Esophagus muscularis mucosa (tissue), 4 donors: Measurements from ENCODE around the gene MEIS1. TPM values are rescaled to one million over a fixed set of nuclear protein-coding genes. Genes with fewer than 3 reads are reported as not detected.

ENCODE experiments used
- DNase-seq: peaks from one replicate; pipeline ENCODE4 v3.0.0-alpha.2; 2017; ENCODE audit errors: extremely low spot score
- H3K27ac ChIP-seq, 4 donors: fragments of 200-600 bp; sonication (generic); replicated peaks in 1 of 4; 1 replicate in 3 of 4; 2 replicates in 1 of 4; pipeline ENCODE4 v1.5.1; 2016 to 2019; ENCODE audit warnings: mild to moderate bottlenecking in 1 of 4
- H3K27me3 ChIP-seq, 4 donors: fragments of 200-600 bp; sonication (generic); one replicate each; pipeline versions ENCODE4 v1.5.1 to v1.6.0; 2016 to 2019
- H3K36me3 ChIP-seq, 4 donors: fragments of 200-600 bp; sonication (generic); one replicate each; pipeline ENCODE4 v1.5.1; 2016 to 2019
- H3K4me1 ChIP-seq, 4 donors: fragments of 200-600 bp; sonication (generic); one replicate each; pipeline ENCODE4 v1.5.1; 2016 to 2019
- H3K4me3 ChIP-seq, 4 donors: fragments of 200-600 bp; sonication (generic); 1 replicate in 2 of 4; 2 replicates in 2 of 4; pipeline ENCODE4 v1.5.1; 2016 to 2019; ENCODE audit warnings: mild to moderate bottlenecking in 4 of 4, moderate library complexity in 1 of 4
- H3K9me3 ChIP-seq, 4 donors: fragments of 200-600 bp; sonication (generic); 1 replicate in 3 of 4; 2 replicates in 1 of 4; pipeline ENCODE4 v1.5.1; 2016 to 2019
- EP300 ChIP-seq: sonication (generic); formaldehyde crosslinking; IDR thresholded peaks from one replicate; pipeline ENCODE4 v1.6.1; 2017; ENCODE audit warnings: antibody characterized with exemption
- POLR2A ChIP-seq: fragments of 450-650 bp; IDR thresholded peaks from one replicate; pipeline ENCODE4 v1.6.1; 2017; ENCODE audit warnings: antibody characterized with exemption, moderate library complexity, mild to moderate bottlenecking, low read depth
- POLR2AphosphoS5 ChIP-seq, 2 donors: sonication (generic); formaldehyde crosslinking; IDR thresholded peaks; one replicate each; pipeline ENCODE4 v1.6.1; 2017; ENCODE audit warnings: antibody characterized with exemption in 2 of 2
- WGBS: methylation state at CpG from one replicate; pipeline ENCODE4 v1.1.5; 2018; 5-methylcytosine and 5-hydroxymethylcytosine counted together
- intact Hi-C: fragments of 100-400 bp; cut with DNase I; formaldehyde crosslinking; loops from one replicate; pipeline ENCODE4 v1.15.1; 2023
- total RNA-seq, 4 donors: library from RNA; depleted of rRNA; stranded (reverse); fragments of >200 nt; gene quantifications; one replicate each; pipeline versions ENCODE4 v1.1.0 to v1.2.1, GENCODE V29; 2016
- TF ChIP-seq, protein P1 (sequence below), 3 experiments: fragments of 200-600 bp in 2 of 3; fragments of 450-650 bp in 1 of 3; sonication (generic) in 2 of 3; IDR thresholded peaks; one replicate each; pipeline ENCODE4 v1.5.1; 2017 to 2019; ENCODE audit warnings: antibody characterized with exemption in 3 of 3, mild to moderate bottlenecking in 2 of 3, moderate library complexity in 1 of 3

Gene MEIS1
- total RNA-seq, 4 donors from 2014 or later, result 89.8 to 166 (median 132) TPM

DNA sequence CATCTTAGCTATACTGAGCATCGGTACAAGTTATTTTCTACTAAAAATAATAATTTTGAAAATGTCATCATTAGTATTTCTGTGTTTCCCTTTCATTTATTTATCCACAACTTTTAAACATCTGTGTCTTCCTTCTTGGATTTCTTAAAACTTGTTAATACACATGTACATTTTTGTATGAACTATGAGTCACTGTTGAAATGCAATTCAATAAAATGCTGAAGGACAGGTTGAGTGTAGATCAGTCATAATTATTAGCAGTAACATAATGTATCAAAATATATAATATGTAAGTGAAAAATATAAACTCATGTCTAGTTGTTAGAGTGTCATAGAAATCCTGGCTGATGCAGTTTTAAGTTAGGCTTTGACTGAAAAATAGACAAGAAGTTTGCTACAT, 115.9 kb downstream of the MEIS1 start:
- no peak for DNase-seq
- intact Hi-C loops, result no loop called here
- 25% methylated on average over 1 of the region's 1 CpG for WGBS

DNA sequence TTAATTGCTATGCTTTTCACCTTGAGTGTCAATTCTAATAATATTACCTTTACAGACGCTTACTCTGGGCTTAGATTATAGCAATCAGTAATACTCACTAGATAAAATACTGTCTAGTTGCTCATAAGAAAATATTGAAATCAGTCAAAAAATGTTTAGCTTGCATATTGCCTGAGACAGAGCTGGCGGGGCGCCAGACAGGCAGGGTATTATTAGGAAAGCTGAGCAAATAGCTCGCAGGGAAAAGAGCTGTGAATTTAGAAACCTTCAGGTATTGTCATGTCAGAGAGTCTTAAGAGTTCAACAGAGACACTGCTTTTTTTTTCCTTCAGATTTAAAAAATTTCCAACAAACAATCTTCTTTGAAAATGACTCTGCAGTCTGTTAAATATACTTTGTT, 118.4 kb downstream of the MEIS1 start:
- intact Hi-C loops, result no loop called here
- no peaks in the 10 kb centered on the region for H3K9me3 ChIP-seq
- peaks cover 0 to 23% (median 4%) of the 10 kb centered on the region in 4 donors for H3K36me3 ChIP-seq
- peak overlapping the region; percentile 44 to 69 (median 56) for H3K27ac ChIP-seq
- H3K4me1 ChIP-seq, result peaks cover 24 to 90% (median 76%) of the 10 kb centered on the region in 4 donors
- H3K4me3 ChIP-seq, result no peak overlapping the region
- DNase-seq, result no peak
- WGBS, result 29% methylated on average over 4 of the region's 4 CpGs
- no peaks in the 10 kb centered on the region for H3K27me3 ChIP-seq
- TF ChIP-seq POLR2A, result no peak
- TF ChIP-seq POLR2AphosphoS5 (IDR thresholded peaks at IDR 0.05), result no peak
- TF ChIP-seq, protein P1, sequence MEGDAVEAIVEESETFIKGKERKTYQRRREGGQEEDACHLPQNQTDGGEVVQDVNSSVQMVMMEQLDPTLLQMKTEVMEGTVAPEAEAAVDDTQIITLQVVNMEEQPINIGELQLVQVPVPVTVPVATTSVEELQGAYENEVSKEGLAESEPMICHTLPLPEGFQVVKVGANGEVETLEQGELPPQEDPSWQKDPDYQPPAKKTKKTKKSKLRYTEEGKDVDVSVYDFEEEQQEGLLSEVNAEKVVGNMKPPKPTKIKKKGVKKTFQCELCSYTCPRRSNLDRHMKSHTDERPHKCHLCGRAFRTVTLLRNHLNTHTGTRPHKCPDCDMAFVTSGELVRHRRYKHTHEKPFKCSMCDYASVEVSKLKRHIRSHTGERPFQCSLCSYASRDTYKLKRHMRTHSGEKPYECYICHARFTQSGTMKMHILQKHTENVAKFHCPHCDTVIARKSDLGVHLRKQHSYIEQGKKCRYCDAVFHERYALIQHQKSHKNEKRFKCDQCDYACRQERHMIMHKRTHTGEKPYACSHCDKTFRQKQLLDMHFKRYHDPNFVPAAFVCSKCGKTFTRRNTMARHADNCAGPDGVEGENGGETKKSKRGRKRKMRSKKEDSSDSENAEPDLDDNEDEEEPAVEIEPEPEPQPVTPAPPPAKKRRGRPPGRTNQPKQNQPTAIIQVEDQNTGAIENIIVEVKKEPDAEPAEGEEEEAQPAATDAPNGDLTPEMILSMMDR (IDR thresholded peaks at IDR 0.05), result no peak
- no peak for TF ChIP-seq EP300

More for the DNA sequence above, 115.9 kb downstream of the MEIS1 start:
- H3K27me3 ChIP-seq, result no peaks in the 10 kb centered on the region
- H3K27ac ChIP-seq, result peak overlapping the region in 2 of 4 donors; percentile 14 to 27
- H3K4me3 ChIP-seq, result no peak overlapping the region
- TF ChIP-seq POLR2AphosphoS5 (IDR thresholded peaks at IDR 0.05) (no peak), POLR2A (no peak), EP300 (no peak)
- TF ChIP-seq, protein P1 (IDR thresholded peaks at IDR 0.05), result no peak
- no peaks in the 10 kb centered on the region for H3K9me3 ChIP-seq
- peaks cover 33 to 98% (median 84%) of the 10 kb centered on the region in 4 donors for H3K4me1 ChIP-seq
- H3K36me3 ChIP-seq, result peaks cover 0 to 19% (median 8%) of the 10 kb centered on the region in 4 donors

DNA sequence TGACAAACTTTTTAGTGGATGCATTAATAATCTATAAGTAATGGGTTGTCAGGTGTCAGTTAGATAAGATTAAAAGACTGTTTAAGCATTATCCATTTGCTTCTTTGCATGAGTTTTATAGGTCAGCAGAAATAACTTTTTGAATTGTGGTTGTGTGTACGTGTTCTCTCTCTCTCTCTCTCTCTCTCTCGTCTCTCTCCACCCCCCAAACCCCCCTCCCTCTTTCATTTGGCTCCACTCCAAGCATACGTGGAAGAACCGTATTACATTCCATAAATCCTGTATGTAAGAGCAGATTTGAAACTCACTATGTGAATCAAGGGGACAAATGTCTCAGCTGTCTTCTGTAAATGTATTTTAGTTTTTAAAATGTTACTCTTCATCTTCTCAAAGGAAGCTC, 120.2 kb downstream of the MEIS1 start:
- Histone ChIP-seq H3K9me3 (no peaks in the 10 kb centered on the region), H3K27me3 (no peaks in the 10 kb centered on the region), H3K4me3 (peak overlapping the region; percentile 26 to 41 (median 36)), H3K36me3 (peaks cover 0 to 20% (median under 1%) of the 10 kb centered on the region in 4 donors), H3K4me1 (peaks cover 24 to 83% (median 73%) of the 10 kb centered on the region in 4 donors), H3K27ac (peak overlapping the region; percentile 49 to 69 (median 56))
- TF ChIP-seq POLR2A, result no peak
- TF ChIP-seq, protein P1 (IDR thresholded peaks at IDR 0.05), result no peak
- DNase-seq, result no peak
- WGBS, result 3% methylated on average over 4 of the region's 4 CpGs
- intact Hi-C loops, result no loop called here

DNA sequence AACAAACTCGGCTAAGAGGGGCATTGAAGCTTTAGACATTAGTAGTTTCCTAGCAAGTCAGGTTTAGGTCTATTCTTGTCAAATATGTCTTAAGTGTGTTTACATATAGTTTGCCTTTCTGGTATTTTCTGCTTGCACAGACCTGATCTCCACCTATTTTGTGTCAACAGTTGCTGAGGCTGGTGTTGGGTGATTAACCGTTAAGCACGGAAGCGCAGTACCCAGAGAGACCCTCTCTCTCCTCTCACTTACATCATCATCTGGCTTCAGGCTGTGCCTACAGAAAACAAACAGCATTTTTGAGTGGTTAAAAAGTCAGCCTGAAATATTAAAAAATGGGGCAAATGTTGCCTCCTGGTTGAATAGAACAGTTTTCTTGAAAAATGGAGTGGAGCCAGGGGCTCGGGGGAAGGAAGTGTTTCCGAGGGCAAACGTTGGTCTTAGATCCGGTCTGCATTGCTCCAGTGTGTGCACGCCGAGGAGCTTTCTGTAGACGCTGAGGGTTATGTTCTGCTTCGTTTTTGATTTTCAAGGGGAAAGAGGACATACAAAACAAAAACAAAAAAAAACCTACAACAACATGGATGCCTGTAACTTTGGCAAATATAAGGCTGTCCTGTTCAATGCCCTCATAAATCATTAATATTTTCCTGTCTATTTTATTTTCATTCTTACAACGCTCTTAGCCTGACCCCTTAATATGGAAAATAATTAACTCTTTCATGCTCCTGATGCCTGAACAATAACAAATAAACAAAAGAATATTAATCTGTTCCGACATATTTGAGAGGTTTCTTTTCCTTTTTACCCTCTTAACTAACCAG, 120.8 kb downstream of the MEIS1 start:
- Histone ChIP-seq H3K27ac (peak overlapping the region; percentile 49 to 69 (median 56)), H3K4me1 (peaks cover 24 to 84% (median 77%) of the 10 kb centered on the region in 4 donors), H3K9me3 (no peaks in the 10 kb centered on the region), H3K36me3 (peaks cover 0 to 17% (median 0%) of the 10 kb centered on the region in 4 donors), H3K4me3 (peak overlapping the region; percentile 26 to 41 (median 36)), H3K27me3 (no peaks in the 10 kb centered on the region)
- intact Hi-C loops, result no loop called here
- WGBS, result 7% methylated on average over 14 of the region's 14 CpGs
- DNase-seq, result no peak
- TF ChIP-seq POLR2AphosphoS5 (IDR thresholded peaks at IDR 0.05) (no peak), EP300 (no peak)
- TF ChIP-seq, protein P1 (IDR thresholded peaks at IDR 0.05), result no peak
